ENCODE measurements around the gene TLCD3A.
"Not testable (repeated sequence)": the region's sequence is repeated elsewhere in the genome, so short reads cannot be mapped to it uniquely, and the experiment has no call there.

TLCD3A gene

GRCh38 chr17:750431-751037 is 18.1 kb downstream of the TLCD3A start:
- DNase-seq, result peak; percentile 25

- peak; percentile 59 for DNase-seq
Measured at GRCh38 chr17:751269-752001, 19.0 kb downstream of the TLCD3A start.

GRCh38 chr17:752002-752619 is 19.7 kb downstream of the TLCD3A start, which contains the start of gene GEMIN4:
GEMIN4 (minus strand) TSS chr17:752264; CDS start chr17:752142, 122 bp downstream.
- peak; percentile 79 for DNase-seq

GRCh38 chr17:752620-753219 is 20.3 kb downstream of the TLCD3A start:
- DNase-seq, result no peak

DNA sequence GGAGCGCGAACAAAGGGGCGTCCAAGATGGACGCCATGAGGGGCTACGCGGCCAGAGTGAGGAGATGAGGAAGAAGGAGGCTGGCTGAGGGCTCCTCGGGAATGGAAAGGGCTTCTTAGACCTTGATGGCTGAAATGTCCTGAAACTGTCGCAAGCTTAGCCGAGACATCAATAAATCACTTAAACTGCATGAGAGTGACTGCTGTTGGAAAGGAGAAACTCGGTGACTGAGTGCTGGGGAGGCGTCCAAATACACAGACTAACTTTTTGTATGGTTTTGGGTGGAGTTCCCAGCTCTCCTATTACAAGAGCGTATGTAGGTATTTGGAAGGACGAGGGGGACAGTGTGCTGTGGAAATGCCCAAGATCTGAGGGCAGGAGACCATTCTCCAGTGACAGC is 21.0 kb downstream of the TLCD3A start:
- no peak for DNase-seq

GRCh38 chr17:755319-755961 is 23.0 kb downstream of the TLCD3A start:
- not testable (repeated sequence) for DNase-seq

DNA sequence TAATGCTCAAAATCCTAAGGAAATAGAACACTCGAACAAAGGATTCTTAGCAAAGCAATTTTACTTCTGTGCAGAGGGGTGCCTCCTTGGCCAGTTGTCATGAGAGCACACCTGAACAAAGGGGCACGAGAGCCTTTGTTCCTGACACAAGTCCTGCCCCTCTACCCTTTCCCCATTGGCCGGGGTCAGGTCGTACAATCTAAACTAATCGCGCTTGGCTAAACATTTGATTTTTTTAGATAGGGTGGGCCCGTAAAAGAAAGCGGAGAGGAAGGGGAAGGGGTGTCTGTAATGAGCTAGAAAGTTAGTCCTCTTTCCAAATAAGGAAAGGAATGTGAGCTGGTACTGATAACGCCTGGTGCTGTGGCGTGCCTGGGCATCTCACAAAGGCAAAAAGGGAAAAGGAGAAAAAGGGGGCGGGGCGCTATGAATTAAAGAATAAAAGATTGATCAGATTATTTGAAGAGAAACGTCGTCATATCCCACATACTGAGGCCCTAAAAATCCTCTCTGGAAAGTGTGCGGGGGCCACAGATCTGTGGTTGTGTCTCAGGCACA is 23.7 kb downstream of the TLCD3A start:
- not testable (repeated sequence) for DNase-seq

GRCh38 chr17:759964-760363 is 27.6 kb downstream of the TLCD3A start:
- no peak for DNase-seq

GRCh38 chr17:760371-760770 is 28.0 kb downstream of the TLCD3A start:
- DNase-seq, result no peak

DNA sequence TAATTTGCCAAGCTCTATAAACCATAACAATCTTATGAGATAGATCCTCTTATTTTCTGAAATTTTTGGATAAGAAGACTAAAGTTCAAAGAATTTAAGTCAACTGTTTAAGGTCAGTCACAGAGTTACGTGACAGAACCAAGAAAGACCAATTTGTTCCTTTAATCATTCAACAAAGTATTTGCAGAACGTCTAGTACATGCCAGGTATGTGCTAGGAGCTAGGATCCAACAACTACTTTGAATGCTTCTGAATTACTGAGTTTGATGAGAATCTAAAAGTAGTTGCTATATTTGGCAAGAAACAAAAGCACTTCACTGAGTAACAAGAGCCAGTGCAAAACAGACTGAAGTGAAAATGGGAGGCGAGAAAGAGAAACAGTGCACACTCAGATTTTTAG is 34.7 kb downstream of the TLCD3A start:
- DNase-seq, result no peak

DNA sequence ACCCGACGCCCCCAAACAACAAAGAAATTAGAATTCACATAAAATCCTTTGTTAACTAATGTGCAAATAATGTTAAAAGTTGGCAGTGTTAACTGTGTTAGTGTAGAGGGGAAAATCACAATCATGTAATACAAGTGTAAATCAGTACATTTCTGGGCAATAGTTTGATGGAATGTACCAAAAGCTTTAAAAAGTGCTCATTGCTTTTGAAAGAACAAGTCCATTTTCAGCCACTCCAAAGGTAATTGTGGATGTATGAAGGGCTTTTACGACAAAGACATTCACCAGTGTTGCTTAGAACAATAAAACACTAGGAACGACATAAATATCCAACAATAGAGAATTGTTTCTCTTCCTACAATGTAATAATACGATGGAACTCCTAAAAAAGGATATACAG is 40.6 kb downstream of the TLCD3A start:
- DNase-seq, result no peak

- DNase-seq, result no peak
Measured at GRCh38 chr17:773467-774312, 41.3 kb downstream of the TLCD3A start.

GRCh38 chr17:774313-774584 is 41.9 kb downstream of the TLCD3A start:
- no peak for DNase-seq

GRCh38 chr17:778096-778495 is 45.7 kb downstream of the TLCD3A start:
- no peak for DNase-seq

- peak; percentile 81 for DNase-seq
Measured at GRCh38 chr17:781805-782731, 49.7 kb downstream of the TLCD3A start, which contains the start of the genes GLOD4 and MRM3. GLOD4 (minus strand) TSS chr17:782280; CDS start chr17:782255, 25 bp downstream. MRM3 (plus strand) TSS chr17:782353; CDS start chr17:782379, 26 bp downstream.

- no peak for DNase-seq
Measured at GRCh38 chr17:784143-784542, 51.7 kb downstream of the TLCD3A start.

DNA sequence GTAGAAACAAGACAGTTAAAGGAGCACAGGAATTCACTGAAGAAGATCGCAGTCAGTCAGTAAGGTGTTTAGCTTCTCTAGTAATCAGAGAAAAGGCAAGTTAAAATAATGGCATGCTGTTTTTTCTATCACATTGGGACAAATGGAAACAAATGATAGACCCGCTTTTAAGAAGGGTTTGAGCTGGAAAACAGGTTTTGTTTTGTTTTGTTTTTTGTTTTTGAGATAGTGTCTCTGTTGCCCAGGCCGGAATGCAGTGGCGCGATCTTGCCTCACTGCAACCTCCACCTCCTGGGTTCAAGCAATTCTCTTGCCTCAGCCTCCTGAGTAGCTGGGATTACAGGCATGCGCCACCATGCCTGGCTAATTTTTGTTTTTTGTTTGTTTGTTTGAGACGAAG is 53.5 kb downstream of the TLCD3A start:
- not testable (repeated sequence) for DNase-seq

DNA sequence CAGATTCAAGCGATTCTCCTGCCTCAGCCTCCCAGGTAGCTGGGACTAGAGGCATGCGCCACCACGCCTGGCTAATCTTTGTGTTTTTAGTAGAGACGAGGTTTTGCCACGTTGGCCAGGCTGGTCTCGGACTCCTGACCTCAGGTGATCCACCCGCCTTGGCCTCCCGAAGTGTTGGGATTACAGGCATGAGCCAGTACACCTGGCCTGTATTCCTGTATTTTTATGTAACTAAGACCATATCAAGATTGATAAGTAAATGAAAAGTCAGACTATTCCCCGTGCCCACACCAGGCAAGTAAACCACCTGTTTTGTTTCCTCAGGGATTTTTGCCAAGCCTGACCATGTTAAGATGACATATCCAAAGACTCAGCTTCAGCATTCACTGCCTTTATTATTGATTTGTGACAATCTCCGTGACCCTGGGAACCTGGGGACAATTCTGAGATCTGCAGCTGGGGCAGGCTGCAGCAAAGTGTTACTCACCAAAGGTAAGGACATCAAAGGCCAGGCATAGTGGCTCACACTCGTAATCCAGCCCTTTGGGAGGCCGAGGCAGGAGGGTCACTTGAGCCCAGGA is 55.3 kb downstream of the TLCD3A start:
- DNase-seq, result no peak

DNA sequence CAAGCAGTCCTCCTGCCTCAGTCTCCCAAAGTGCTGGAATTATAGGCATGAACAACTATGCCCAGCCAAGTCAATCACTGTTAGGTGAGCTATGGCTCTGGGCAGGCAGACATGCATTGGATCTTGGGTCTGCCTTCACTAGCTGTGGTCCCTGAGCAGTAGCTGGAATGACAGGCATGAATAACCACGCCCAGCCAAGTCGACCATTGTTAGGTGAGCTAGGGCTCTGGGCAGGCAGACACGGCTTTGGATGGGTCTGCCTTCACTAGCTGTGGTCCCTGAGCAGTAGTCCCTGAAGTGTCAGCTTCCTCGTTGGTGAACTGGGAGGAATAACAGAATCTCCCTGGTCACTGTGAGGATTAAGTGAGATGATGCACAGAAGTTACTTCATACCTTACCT is 56.2 kb downstream of the TLCD3A start:
- no peak for DNase-seq

DNA sequence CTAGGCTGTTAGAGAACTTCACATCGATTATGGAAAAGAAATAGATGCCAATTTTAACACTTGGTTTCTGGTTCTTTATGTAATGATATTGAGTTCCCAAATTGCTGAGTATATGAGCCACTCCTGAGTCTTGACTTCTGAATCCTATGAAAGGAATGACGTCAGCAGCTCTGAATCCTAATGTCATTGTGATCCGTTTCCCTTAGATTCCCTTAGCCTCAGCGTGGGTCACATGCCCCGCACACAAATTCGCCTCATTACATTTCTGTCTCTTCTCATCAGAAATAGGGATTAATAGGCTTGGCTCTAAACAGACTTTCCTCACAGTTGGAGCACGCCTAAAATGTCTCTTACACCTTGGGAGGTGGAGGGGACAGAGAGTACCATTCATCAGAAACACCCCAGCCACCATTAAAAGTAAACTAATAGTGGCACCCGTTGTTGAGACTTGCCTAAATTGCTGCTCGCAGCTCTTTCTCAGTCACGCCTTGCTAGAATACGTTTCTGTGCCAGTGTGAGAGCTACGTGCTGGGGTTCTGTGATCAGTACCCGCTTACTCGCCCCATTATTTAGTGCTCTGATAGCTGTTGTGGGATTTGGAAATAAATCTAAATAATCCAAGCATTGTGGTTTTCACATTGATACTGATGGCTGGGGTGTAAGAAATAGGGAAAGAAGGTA is 56.9 kb downstream of the TLCD3A start:
- DNase-seq, result no peak

Measured in HCEC 1CT (cell line).